Neural cell (in vitro differentiated cells): ENCODE measurements around the gene ANKS3. TPM values are rescaled to one million over a fixed set of nuclear protein-coding genes. Genes with fewer than 3 reads are reported as not detected.

Experiments used
- H2AFZ ChIP-seq: fragments of 200-600, 300-800 bp; sonication (generic), shearing (Covaris generic); 2 replicates; pipeline ENCODE4 v1.6.0; 2014; ENCODE audit warnings: low read depth, mild to moderate bottlenecking, antibody characterized with exemption, low read length, moderate library complexity
- H3F3A ChIP-seq: fragments of 200-600 bp; shearing (Covaris generic); 2 replicates; pipeline ENCODE4 v1.6.1; 2016; ENCODE audit warnings: mild to moderate bottlenecking, moderate library complexity, mixed read lengths, antibody characterized with exemption, low read length; ENCODE audit not compliant: insufficient read depth, poor library complexity, severe bottlenecking
- H3K27ac ChIP-seq: fragments of 200-600, 300-800 bp; sonication (generic), shearing (Covaris generic); 2 replicates; pipeline ENCODE4 v1.5.1; 2014; ENCODE audit warnings: mild to moderate bottlenecking, low read length, moderate library complexity
- H3K27me3 ChIP-seq: fragments of 300-800, 200-600 bp; sonication (generic), shearing (Covaris generic); 2 replicates; pipeline ENCODE4 v1.6.0; 2014; ENCODE audit warnings: mild to moderate bottlenecking, low read depth, low read length, moderate library complexity; ENCODE audit not compliant: insufficient read depth
- H3K36me3 ChIP-seq: fragments of 300-800, 200-600 bp; sonication (generic), shearing (Covaris generic); 2 replicates; pipeline ENCODE4 v1.5.1; 2014; ENCODE audit warnings: mild to moderate bottlenecking, antibody characterized with exemption, low read length, moderate library complexity; ENCODE audit not compliant: insufficient read depth
- H3K4me2 ChIP-seq: fragments of 300-800, 200-600 bp; sonication (generic), shearing (Covaris generic); 2 replicates; pipeline ENCODE4 v1.6.0; 2014; ENCODE audit warnings: mild to moderate bottlenecking, low read length
- H3K4me3 ChIP-seq: fragments of 300-800, 200-600 bp; sonication (generic), shearing (Covaris generic); 2 replicates; pipeline ENCODE4 v1.5.1; 2014; ENCODE audit warnings: mild to moderate bottlenecking, low read length, moderate library complexity
- H3K79me2 ChIP-seq: fragments of 200-600 bp; shearing (Covaris generic); replicated peaks from 2 replicates; pipeline ENCODE4 v1.6.0; 2014; ENCODE audit warnings: mild to moderate bottlenecking, low read length, moderate library complexity; ENCODE audit not compliant: insufficient read depth
- H3K9ac ChIP-seq: fragments of 300-800, 200-600 bp; sonication (generic), shearing (Covaris generic); 2 replicates; pipeline ENCODE4 v1.6.1; 2016; ENCODE audit warnings: mild to moderate bottlenecking, low read length, mixed read lengths
- H3K9me2 ChIP-seq: fragments of 200-600 bp; shearing (Covaris generic); 2 replicates; pipeline ENCODE4 v1.6.1; 2016; ENCODE audit warnings: mild to moderate bottlenecking, low read length, mixed read lengths; ENCODE audit not compliant: insufficient read depth
- H3K9me3 ChIP-seq: fragments of 200-600, 300-800 bp; sonication (generic), shearing (Covaris generic); 2 replicates; pipeline ENCODE4 v1.6.1; 2016; ENCODE audit warnings: mild to moderate bottlenecking, mixed run types, low read length, moderate library complexity, mixed read lengths
- H4K20me1 ChIP-seq: fragments of 200-600 bp; shearing (Covaris generic); 2 replicates; pipeline ENCODE4 v1.6.1; 2016; ENCODE audit warnings: mild to moderate bottlenecking, mixed run types; ENCODE audit not compliant: insufficient read depth
- EP300 ChIP-seq: fragments of 450-650 bp; conservative IDR thresholded peaks from 2 replicates; pipeline ENCODE4 v1.6.1; 2014; ENCODE audit warnings: antibody characterized with exemption, mild to moderate bottlenecking, moderate library complexity; ENCODE audit not compliant: poor library complexity, severe bottlenecking
- EZH2 ChIP-seq: fragments of 200-600, 300-800 bp; shearing (Covaris generic), sonication (generic); IDR thresholded peaks from 2 replicates; pipeline ENCODE4 v1.6.1; 2014; ENCODE audit warnings: antibody characterized with exemption, low read length, borderline replicate concordance, mild to moderate bottlenecking; ENCODE audit not compliant: insufficient read depth, poor library complexity, severe bottlenecking
- MXI1 ChIP-seq: fragments of 450-650 bp; conservative IDR thresholded peaks from 2 replicates; pipeline ENCODE4 v1.6.1; 2014; ENCODE audit warnings: antibody characterized with exemption, mild to moderate bottlenecking; ENCODE audit not compliant: poor library complexity, severe bottlenecking
- POLR2AphosphoS5 ChIP-seq: IDR thresholded peaks from 2 replicates; pipeline ENCODE4 v1.6.1; 2012
- RAD21 ChIP-seq: fragments of 450-650 bp; conservative IDR thresholded peaks from 2 replicates; pipeline ENCODE4 v1.6.1; 2014; ENCODE audit warnings: antibody characterized with exemption, mild to moderate bottlenecking, moderate library complexity
- SMC3 ChIP-seq: fragments of 450-650 bp; conservative IDR thresholded peaks from 2 replicates; pipeline ENCODE4 v1.6.1; 2014; ENCODE audit warnings: antibody characterized with exemption, mild to moderate bottlenecking, moderate library complexity; ENCODE audit not compliant: poor library complexity
- TAF1 ChIP-seq: IDR thresholded peaks from 2 replicates; pipeline ENCODE4 v1.6.1; 2012; ENCODE audit warnings: low read depth
- polyA plus RNA-seq: library from polyadenylated mRNA; depleted of rRNA; stranded (reverse); fragments of >200 nt; gene quantifications from 2 replicates; pipeline ENCODE4 v1.2.3, GENCODE V29; 2014
- TF ChIP-seq, protein P1 (sequence below): IDR thresholded peaks from 2 replicates; pipeline ENCODE4 v1.6.1; 2012; ENCODE audit warnings: borderline replicate concordance
- TF ChIP-seq, protein P2 (sequence below): fragments of 450-650 bp; IDR thresholded peaks from 2 replicates; pipeline ENCODE4 v1.5.1; 2014; ENCODE audit warnings: antibody characterized with exemption, mild to moderate bottlenecking, moderate library complexity; ENCODE audit not compliant: poor library complexity, severe bottlenecking

ANKS3 gene
- polyA plus RNA-seq, 1 donor from 2014 or later = 53.9 TPM

DNA sequence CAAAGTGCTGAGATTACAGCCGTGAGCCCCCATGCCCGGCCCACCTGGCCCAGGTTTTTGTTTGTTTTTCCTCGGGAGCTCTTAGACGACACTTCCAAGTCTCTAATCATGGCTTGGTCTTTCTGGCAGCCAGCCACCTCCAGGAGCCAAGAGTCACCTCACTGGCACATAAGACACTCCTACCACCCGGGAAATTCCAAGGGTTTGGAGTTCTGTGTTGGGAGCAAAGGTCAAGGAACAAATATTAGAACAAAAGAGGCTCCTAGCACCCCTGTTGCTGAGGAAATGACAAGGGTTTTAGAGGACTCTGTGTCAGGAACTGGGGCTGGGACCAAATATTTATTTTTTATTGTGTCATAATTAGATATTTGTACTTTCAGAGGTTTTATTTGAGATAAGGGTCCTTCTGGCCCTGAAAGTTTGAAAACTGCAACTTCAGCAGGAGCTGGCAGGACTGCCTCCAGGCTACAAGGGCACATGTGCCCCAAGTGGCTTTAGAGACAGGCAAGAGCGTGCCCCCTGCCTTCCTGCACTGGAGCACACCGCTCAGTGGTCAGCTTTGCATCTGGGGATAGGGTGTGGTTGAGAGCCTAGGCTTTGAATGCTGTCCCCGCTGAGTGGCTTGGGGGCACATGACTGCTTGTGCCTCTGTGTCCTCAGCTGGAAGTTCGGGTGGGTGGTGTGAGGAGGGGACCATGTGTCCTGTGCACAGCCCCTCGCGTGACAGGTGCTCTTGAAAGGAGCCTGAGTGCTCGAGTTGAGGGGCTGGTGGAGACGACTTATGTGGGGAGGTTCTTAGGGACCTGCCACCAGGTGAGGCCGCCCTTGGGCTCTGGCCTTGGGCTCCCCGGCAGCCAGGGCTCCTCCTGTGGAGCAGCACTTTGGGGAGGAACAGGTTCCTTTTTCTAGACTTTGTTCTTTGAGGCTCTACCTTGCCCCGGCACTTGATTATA lies 79.8 kb downstream of the ANKS3 start:
- Histone ChIP-seq H3F3A (no peaks in the 10 kb centered on the region), H3K9ac (no peak overlapping the region), H3K27ac (no peak overlapping the region), H4K20me1 (no peaks in the 10 kb centered on the region), H3K4me3 (no peak overlapping the region), H2AFZ (no peak overlapping the region), H3K36me3 (no peaks in the 10 kb centered on the region), H3K9me3 (no peaks in the 10 kb centered on the region), H3K4me2 (no peak overlapping the region), H3K9me2 (no peaks in the 10 kb centered on the region), H3K27me3 (no peaks in the 10 kb centered on the region), H3K79me2 (no peaks in the 10 kb centered on the region)
- TF ChIP-seq RAD21 = no peak
- no peak for TF ChIP-seq SMC3
- no peak for TF ChIP-seq EP300
- no peak for TF ChIP-seq TAF1
- TF ChIP-seq, protein P1, sequence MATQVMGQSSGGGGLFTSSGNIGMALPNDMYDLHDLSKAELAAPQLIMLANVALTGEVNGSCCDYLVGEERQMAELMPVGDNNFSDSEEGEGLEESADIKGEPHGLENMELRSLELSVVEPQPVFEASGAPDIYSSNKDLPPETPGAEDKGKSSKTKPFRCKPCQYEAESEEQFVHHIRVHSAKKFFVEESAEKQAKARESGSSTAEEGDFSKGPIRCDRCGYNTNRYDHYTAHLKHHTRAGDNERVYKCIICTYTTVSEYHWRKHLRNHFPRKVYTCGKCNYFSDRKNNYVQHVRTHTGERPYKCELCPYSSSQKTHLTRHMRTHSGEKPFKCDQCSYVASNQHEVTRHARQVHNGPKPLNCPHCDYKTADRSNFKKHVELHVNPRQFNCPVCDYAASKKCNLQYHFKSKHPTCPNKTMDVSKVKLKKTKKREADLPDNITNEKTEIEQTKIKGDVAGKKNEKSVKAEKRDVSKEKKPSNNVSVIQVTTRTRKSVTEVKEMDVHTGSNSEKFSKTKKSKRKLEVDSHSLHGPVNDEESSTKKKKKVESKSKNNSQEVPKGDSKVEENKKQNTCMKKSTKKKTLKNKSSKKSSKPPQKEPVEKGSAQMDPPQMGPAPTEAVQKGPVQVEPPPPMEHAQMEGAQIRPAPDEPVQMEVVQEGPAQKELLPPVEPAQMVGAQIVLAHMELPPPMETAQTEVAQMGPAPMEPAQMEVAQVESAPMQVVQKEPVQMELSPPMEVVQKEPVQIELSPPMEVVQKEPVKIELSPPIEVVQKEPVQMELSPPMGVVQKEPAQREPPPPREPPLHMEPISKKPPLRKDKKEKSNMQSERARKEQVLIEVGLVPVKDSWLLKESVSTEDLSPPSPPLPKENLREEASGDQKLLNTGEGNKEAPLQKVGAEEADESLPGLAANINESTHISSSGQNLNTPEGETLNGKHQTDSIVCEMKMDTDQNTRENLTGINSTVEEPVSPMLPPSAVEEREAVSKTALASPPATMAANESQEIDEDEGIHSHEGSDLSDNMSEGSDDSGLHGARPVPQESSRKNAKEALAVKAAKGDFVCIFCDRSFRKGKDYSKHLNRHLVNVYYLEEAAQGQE = no peak
- TF ChIP-seq EZH2 = no peak
- no peak for TF ChIP-seq MXI1
- TF ChIP-seq, protein P2, sequence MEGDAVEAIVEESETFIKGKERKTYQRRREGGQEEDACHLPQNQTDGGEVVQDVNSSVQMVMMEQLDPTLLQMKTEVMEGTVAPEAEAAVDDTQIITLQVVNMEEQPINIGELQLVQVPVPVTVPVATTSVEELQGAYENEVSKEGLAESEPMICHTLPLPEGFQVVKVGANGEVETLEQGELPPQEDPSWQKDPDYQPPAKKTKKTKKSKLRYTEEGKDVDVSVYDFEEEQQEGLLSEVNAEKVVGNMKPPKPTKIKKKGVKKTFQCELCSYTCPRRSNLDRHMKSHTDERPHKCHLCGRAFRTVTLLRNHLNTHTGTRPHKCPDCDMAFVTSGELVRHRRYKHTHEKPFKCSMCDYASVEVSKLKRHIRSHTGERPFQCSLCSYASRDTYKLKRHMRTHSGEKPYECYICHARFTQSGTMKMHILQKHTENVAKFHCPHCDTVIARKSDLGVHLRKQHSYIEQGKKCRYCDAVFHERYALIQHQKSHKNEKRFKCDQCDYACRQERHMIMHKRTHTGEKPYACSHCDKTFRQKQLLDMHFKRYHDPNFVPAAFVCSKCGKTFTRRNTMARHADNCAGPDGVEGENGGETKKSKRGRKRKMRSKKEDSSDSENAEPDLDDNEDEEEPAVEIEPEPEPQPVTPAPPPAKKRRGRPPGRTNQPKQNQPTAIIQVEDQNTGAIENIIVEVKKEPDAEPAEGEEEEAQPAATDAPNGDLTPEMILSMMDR = no peak
- no peak for TF ChIP-seq POLR2AphosphoS5

DNA sequence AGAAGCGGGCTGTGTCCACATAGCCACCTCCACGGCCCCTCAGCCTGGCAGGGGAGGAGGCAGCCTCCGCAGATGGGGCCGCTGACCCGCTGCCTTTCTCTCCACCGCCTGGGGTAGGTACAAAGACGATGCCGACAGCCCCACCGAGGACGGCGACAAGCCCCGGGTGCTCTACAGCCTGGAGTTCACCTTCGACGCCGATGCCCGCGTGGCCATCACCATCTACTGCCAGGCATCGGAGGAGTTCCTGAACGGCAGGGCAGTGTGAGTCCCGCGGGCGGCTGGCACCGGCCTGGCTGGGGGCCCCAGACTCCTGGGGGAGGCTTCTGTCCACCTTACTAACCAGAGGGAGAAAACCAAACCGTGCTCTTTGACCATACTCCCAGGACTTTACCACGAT lies 81.5 kb downstream of the ANKS3 start:
- no peak overlapping the region for H3K4me2 ChIP-seq
- peaks cover 2% of the 10 kb centered on the region for H3K36me3 ChIP-seq
- no peak overlapping the region for H2AFZ ChIP-seq
- H3K27me3 ChIP-seq = no peaks in the 10 kb centered on the region
- H3K9me3 ChIP-seq = no peaks in the 10 kb centered on the region
- peaks cover 3% of the 10 kb centered on the region for H3K79me2 ChIP-seq
- TF ChIP-seq TAF1 = no peak
- TF ChIP-seq RAD21 = no peak
- TF ChIP-seq SMC3 = no peak
- TF ChIP-seq EP300 = no peak
- TF ChIP-seq MXI1 = no peak
- TF ChIP-seq EZH2 = no peak
- no peak for TF ChIP-seq POLR2AphosphoS5
- TF ChIP-seq, protein P1 = no peak
- TF ChIP-seq, protein P2 = no peak
- no peaks in the 10 kb centered on the region for H4K20me1 ChIP-seq
- H3F3A ChIP-seq = no peaks in the 10 kb centered on the region
- no peak overlapping the region for H3K27ac ChIP-seq
- no peaks in the 10 kb centered on the region for H3K9me2 ChIP-seq
- H3K4me3 ChIP-seq = no peak overlapping the region
- H3K9ac ChIP-seq = no peak overlapping the region
